Esophagus muscularis mucosa (tissue), 4 donors: ENCODE results near the gene SIK3. TPM values are rescaled to one million over a fixed set of nuclear protein-coding genes. Genes with fewer than 3 reads are reported as not detected.
"Not testable (repeated sequence)": the region's sequence is repeated elsewhere in the genome, so short reads cannot be mapped to it uniquely, and the experiment has no call there.

Source experiments
- DNase-seq: peaks from one replicate; pipeline ENCODE4 v3.0.0-alpha.2; 2017; ENCODE audit errors: extremely low spot score
- H3K27ac ChIP-seq, 4 donors: fragments of 200-600 bp; sonication (generic); replicated peaks in 1 of 4; 1 replicate in 3 of 4; 2 replicates in 1 of 4; pipeline ENCODE4 v1.5.1; 2016 to 2019; ENCODE audit warnings: mild to moderate bottlenecking in 1 of 4
- H3K27me3 ChIP-seq, 4 donors: fragments of 200-600 bp; sonication (generic); one replicate each; pipeline versions ENCODE4 v1.5.1 to v1.6.0; 2016 to 2019
- H3K36me3 ChIP-seq, 4 donors: fragments of 200-600 bp; sonication (generic); one replicate each; pipeline ENCODE4 v1.5.1; 2016 to 2019
- H3K4me1 ChIP-seq, 4 donors: fragments of 200-600 bp; sonication (generic); one replicate each; pipeline ENCODE4 v1.5.1; 2016 to 2019
- H3K4me3 ChIP-seq, 4 donors: fragments of 200-600 bp; sonication (generic); 1 replicate in 2 of 4; 2 replicates in 2 of 4; pipeline ENCODE4 v1.5.1; 2016 to 2019; ENCODE audit warnings: mild to moderate bottlenecking in 4 of 4, moderate library complexity in 1 of 4
- H3K9me3 ChIP-seq, 4 donors: fragments of 200-600 bp; sonication (generic); 1 replicate in 3 of 4; 2 replicates in 1 of 4; pipeline ENCODE4 v1.5.1; 2016 to 2019
- EP300 ChIP-seq: sonication (generic); formaldehyde crosslinking; IDR thresholded peaks from one replicate; pipeline ENCODE4 v1.6.1; 2017; ENCODE audit warnings: antibody characterized with exemption
- POLR2A ChIP-seq: fragments of 450-650 bp; IDR thresholded peaks from one replicate; pipeline ENCODE4 v1.6.1; 2017; ENCODE audit warnings: antibody characterized with exemption, moderate library complexity, mild to moderate bottlenecking, low read depth
- POLR2AphosphoS5 ChIP-seq, 2 donors: sonication (generic); formaldehyde crosslinking; IDR thresholded peaks; one replicate each; pipeline ENCODE4 v1.6.1; 2017; ENCODE audit warnings: antibody characterized with exemption in 2 of 2
- WGBS: methylation state at CpG from one replicate; pipeline ENCODE4 v1.1.5; 2018; 5-methylcytosine and 5-hydroxymethylcytosine counted together
- intact Hi-C: fragments of 100-400 bp; cut with DNase I; formaldehyde crosslinking; loops from one replicate; pipeline ENCODE4 v1.15.1; 2023
- total RNA-seq, 4 donors: library from RNA; depleted of rRNA; stranded (reverse); fragments of >200 nt; gene quantifications; one replicate each; pipeline versions ENCODE4 v1.1.0 to v1.2.1, GENCODE V29; 2016
- TF ChIP-seq, protein P1 (sequence below), 3 experiments: fragments of 200-600 bp in 2 of 3; fragments of 450-650 bp in 1 of 3; sonication (generic) in 2 of 3; IDR thresholded peaks; one replicate each; pipeline ENCODE4 v1.5.1; 2017 to 2019; ENCODE audit warnings: antibody characterized with exemption in 3 of 3, mild to moderate bottlenecking in 2 of 3, moderate library complexity in 1 of 3

SIK3 gene
- total RNA-seq, 4 donors from 2014 or later: 39.5 to 53.5 (median 42.3) TPM

DNA sequence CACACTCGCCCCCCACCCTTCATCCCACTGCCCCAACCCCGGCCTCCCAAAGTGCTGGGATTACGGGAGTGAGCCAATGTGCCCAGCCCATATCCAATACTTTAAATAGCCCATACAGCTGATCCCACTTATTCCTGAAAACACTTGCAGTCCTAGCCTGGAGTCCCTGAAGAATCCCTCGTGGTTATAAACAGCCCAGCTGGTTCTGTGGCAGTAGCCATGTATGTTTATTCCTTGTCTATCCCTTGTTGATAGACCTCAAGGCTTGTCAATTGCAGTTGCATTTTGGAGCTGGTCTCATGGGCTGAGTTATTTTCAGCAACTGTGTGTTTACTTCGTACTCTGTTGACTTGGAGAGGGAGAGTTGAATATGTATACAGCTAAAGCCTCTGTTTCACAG lies 24.3 kb upstream of the SIK3 start:
- Histone ChIP-seq H3K36me3 (no peaks in the 10 kb centered on the region), H3K27me3 (no peaks in the 10 kb centered on the region), H3K9me3 (no peaks in the 10 kb centered on the region), H3K27ac (no peak overlapping the region), H3K4me1 (no peaks in the 10 kb centered on the region), H3K4me3 (no peak overlapping the region)
- WGBS: 77% methylated on average over 5 of the region's 5 CpGs
- no peak for DNase-seq
- TF ChIP-seq POLR2A (no peak), POLR2AphosphoS5 (IDR thresholded peaks at IDR 0.05) (no peak), EP300 (no peak)
- TF ChIP-seq, protein P1, sequence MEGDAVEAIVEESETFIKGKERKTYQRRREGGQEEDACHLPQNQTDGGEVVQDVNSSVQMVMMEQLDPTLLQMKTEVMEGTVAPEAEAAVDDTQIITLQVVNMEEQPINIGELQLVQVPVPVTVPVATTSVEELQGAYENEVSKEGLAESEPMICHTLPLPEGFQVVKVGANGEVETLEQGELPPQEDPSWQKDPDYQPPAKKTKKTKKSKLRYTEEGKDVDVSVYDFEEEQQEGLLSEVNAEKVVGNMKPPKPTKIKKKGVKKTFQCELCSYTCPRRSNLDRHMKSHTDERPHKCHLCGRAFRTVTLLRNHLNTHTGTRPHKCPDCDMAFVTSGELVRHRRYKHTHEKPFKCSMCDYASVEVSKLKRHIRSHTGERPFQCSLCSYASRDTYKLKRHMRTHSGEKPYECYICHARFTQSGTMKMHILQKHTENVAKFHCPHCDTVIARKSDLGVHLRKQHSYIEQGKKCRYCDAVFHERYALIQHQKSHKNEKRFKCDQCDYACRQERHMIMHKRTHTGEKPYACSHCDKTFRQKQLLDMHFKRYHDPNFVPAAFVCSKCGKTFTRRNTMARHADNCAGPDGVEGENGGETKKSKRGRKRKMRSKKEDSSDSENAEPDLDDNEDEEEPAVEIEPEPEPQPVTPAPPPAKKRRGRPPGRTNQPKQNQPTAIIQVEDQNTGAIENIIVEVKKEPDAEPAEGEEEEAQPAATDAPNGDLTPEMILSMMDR (IDR thresholded peaks at IDR 0.05): no peak
- intact Hi-C loops: no loop called here

- no peaks in the 10 kb centered on the region for H3K36me3 ChIP-seq
- no peak overlapping the region for H3K4me3 ChIP-seq
- H3K9me3 ChIP-seq: no peaks in the 10 kb centered on the region
- TF ChIP-seq, protein P1 (IDR thresholded peaks at IDR 0.05): no peak
- TF ChIP-seq POLR2AphosphoS5 (IDR thresholded peaks at IDR 0.05): no peak
- no peak for TF ChIP-seq EP300
- TF ChIP-seq POLR2A: no peak
- DNase-seq: no peak
- no peaks in the 10 kb centered on the region for H3K4me1 ChIP-seq
- no peak overlapping the region for H3K27ac ChIP-seq
- intact Hi-C loops: no loop called here
- H3K27me3 ChIP-seq: no peaks in the 10 kb centered on the region
Measured at GRCh38 chr11:117121176-117121575, 22.9 kb upstream of the SIK3 start.

DNA sequence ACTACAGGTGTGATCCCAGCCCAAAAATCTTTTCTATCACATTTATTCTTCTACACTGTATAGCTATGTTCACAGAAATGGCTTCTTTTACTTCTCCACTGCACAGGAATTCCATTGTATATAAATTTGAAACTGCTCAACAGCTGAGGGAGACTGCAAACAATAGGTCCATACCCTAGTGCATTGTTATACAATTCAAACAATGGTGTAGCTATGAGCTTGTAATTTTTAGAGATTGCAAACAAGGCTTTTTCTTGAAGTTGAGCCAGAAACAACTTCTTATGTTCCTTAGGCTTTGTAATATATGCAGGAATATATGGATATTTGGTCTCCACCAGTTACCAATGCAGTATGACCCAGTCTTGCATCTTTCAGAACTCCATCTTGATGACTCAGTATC lies 19.5 kb upstream of the SIK3 start:
- Histone ChIP-seq H3K27ac (no peak overlapping the region), H3K9me3 (no peaks in the 10 kb centered on the region), H3K36me3 (no peaks in the 10 kb centered on the region), H3K4me3 (no peak overlapping the region), H3K4me1 (no peaks in the 10 kb centered on the region), H3K27me3 (no peaks in the 10 kb centered on the region)
- TF ChIP-seq EP300: no peak
- TF ChIP-seq POLR2A: no peak
- TF ChIP-seq, protein P1 (IDR thresholded peaks at IDR 0.05): no peak
- no peak for TF ChIP-seq POLR2AphosphoS5 (IDR thresholded peaks at IDR 0.05)
- intact Hi-C loops: no loop called here
- no peak for DNase-seq

GRCh38 chr11:117112939-117113338 lies 14.7 kb upstream of the SIK3 start:
- H3K36me3 ChIP-seq, H3K4me3 ChIP-seq, intact Hi-C loops, H3K27me3 ChIP-seq, H3K27ac ChIP-seq, H3K9me3 ChIP-seq, DNase-seq: not testable (repeated sequence)
- peaks cover 0 to 13% (median 7%) of the 10 kb centered on the region in 4 donors for H3K4me1 ChIP-seq
- 73% methylated on average over 1 of the region's 1 CpG for WGBS

DNA sequence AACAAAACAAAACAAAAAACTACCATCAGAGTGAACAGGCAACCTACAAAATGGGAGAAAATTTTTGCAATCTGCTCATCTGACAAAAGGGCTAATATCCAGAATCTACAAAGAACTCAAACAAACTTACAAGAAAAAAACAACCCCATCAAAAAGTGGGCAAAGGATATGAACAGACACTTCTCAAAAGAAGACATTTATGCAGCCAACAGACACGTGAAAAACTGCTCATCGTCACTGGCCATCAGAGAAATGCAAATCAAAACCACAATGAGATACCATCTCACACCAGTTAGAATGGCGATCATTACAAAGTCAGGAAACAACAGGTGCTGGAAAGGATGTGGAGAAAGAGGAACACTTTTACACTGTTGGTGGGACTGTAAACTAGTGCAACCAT lies 14.3 kb upstream of the SIK3 start:
- H3K27me3 ChIP-seq, H3K27ac ChIP-seq, intact Hi-C loops, H3K36me3 ChIP-seq, H3K4me3 ChIP-seq, H3K9me3 ChIP-seq, DNase-seq: not testable (repeated sequence)
- peaks cover 0 to 13% (median 7%) of the 10 kb centered on the region in 4 donors for H3K4me1 ChIP-seq
- WGBS: 60% methylated on average over 3 of the region's 3 CpGs

DNA sequence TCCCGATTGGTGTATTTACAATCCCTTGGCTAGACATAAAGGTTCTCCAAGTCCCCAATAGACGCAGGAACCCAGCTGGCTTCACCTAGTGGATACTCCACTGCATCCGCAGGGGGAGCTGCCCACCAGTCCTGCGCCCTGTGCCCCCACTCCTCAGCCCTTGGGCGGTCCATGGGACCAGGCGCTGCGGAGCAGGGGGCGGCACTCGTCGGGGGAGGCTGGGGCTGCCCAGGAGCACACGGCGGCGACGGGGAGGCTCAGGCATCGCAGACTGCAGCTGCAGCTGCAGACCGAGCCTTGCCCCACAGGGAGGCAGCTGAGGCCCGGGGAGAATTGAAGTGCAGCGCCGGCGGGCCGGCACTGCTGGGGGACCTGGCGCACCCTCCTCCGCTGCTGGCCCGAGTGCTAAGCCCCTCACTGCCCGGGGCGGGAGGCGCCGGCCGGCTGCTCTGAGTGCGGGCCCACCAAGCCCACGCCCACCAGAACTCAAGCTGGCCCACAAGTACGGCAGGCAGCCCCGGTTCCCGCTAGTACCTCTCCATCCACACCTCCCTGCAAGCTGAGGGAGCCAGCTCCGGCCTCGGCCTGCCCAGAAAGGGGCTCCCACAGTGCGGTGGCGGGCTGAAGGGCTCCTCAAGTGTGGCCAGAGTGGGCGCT lies 12.2 kb upstream of the SIK3 start:
- Histone ChIP-seq H3K27me3 (no peaks in the 10 kb centered on the region), H3K4me1 (peaks cover 0 to 16% (median 9%) of the 10 kb centered on the region in 4 donors), H3K9me3 (no peaks in the 10 kb centered on the region), H3K4me3 (no peak overlapping the region), H3K36me3 (no peaks in the 10 kb centered on the region), H3K27ac (no peak overlapping the region)
- 95% methylated on average over 20 of the region's 39 CpGs for WGBS
- TF ChIP-seq POLR2A: no peak
- TF ChIP-seq, protein P1 (IDR thresholded peaks at IDR 0.05): no peak
- TF ChIP-seq POLR2AphosphoS5 (IDR thresholded peaks at IDR 0.05): no peak
- TF ChIP-seq EP300: no peak
- intact Hi-C loops: no loop called here
- DNase-seq: no peak
